Transverse colon (tissue), 3 donors: ENCODE results near the gene GPR31.
"Not testable (repeated sequence)": the region's sequence is repeated elsewhere in the genome, so short reads cannot be mapped to it uniquely, and the experiment has no call there.

Experiments
- CTCF ChIP-seq, 5 experiments: fragments of 200-600 bp in 3 of 5; fragments of 450-650 bp in 2 of 5; sonication (generic) in 3 of 5; IDR thresholded peaks; 1 replicate in 2 of 5; 2 replicates in 3 of 5; pipeline ENCODE4 v1.5.1; 2016 to 2017; ENCODE audit warnings: antibody characterized with exemption in 5 of 5, inconsistent platforms in 3 of 5, mild to moderate bottlenecking in 2 of 5, moderate library complexity in 1 of 5
- POLR2A ChIP-seq: fragments of 450-650 bp; IDR thresholded peaks from one replicate; pipeline ENCODE4 v1.6.1; 2016; ENCODE audit warnings: antibody characterized with exemption, mild to moderate bottlenecking, moderate library complexity

- not testable (repeated sequence) for TF ChIP-seq CTCF (IDR thresholded peaks at IDR 0.05); POLR2A
These were observed 33.3 kb upstream of the GPR31 start for GRCh38 chr6:167191043-167191583.
